Naive thymus-derived CD4-positive, alpha-beta T cell (primary cell): Measurements from ENCODE around the gene NYNRIN. TPM values are rescaled to one million over a fixed set of nuclear protein-coding genes. Genes with fewer than 3 reads are reported as not detected.

Source experiments
- ATAC-seq: fragments of 150-1000 bp; cut with Tn5 transposase; 2 replicates; pipeline ENCODE4 v1.10.0; 2021; ENCODE audit warnings: mild to moderate bottlenecking, moderate library complexity
- CTCF ChIA-PET: fragments of 350-600 bp; sonication (Branson Sonifier 250); formaldehyde crosslinking; loops from one replicate; lab custom pipeline; 2021; ENCODE audit warnings: antibody characterized with exemption; lab: Charles Lee
- POLR2A ChIA-PET: fragments of 350-600 bp; sonication (Branson Sonifier 250); formaldehyde crosslinking; loops from one replicate; lab custom pipeline; 2021; ENCODE audit warnings: antibody characterized with exemption, inconsistent platforms; lab: Charles Lee
- DNase-seq, 9 donors: peaks; one replicate each; pipeline versions ENCODE4 v3.0.0 to v3.0.0-alpha.2; 2020 to 2022; ENCODE audit warnings: mixed read lengths in 1 of 9
- H3K27ac ChIP-seq: one replicate; pipeline ENCODE4 v1.7.0; 2013; ENCODE audit warnings: mild to moderate bottlenecking, low read depth, low read length, moderate library complexity
- H3K27me3 ChIP-seq, 2 donors: one replicate each; pipeline ENCODE4 v1.7.0; 2013; ENCODE audit warnings: low read length in 2 of 2, mild to moderate bottlenecking in 2 of 2, moderate library complexity in 2 of 2; ENCODE audit not compliant: control insufficient read depth in 2 of 2, insufficient read depth in 2 of 2
- H3K36me3 ChIP-seq, 3 experiments: 1 replicate in 2 of 3; 2 replicates in 1 of 3; pipeline ENCODE4 v1.7.0; 2013; ENCODE audit warnings: low read length in 3 of 3, mild to moderate bottlenecking in 3 of 3, moderate library complexity in 1 of 3; ENCODE audit not compliant: insufficient read depth in 3 of 3, control insufficient read depth in 2 of 3
- H3K4me1 ChIP-seq, 2 donors: one replicate each; pipeline ENCODE4 v1.7.0; 2013; ENCODE audit warnings: low read length in 2 of 2, mild to moderate bottlenecking in 2 of 2, moderate library complexity in 1 of 2; ENCODE audit not compliant: control insufficient read depth in 2 of 2, insufficient read depth in 2 of 2
- H3K4me3 ChIP-seq: 2 replicates; pipeline ENCODE4 v1.7.0; 2013; ENCODE audit warnings: mild to moderate bottlenecking, low read length
- H3K9me3 ChIP-seq, 3 experiments: 1 replicate in 2 of 3; 2 replicates in 1 of 3; pipeline ENCODE4 v1.7.0; 2013; ENCODE audit warnings: low read length in 3 of 3; ENCODE audit not compliant: control insufficient read depth in 2 of 3
- H3K27ac Mint-ChIP-seq, 9 donors: one replicate each; pipeline ENCODE4 v1.8.0; 2020 to 2022; ENCODE audit warnings: mixed read lengths in 9 of 9, mild to moderate bottlenecking in 8 of 9, moderate library complexity in 5 of 9, inconsistent platforms in 2 of 9
- H3K27me3 Mint-ChIP-seq, 5 donors: one replicate each; pipeline ENCODE4 v1.8.0; 2021 to 2022; ENCODE audit warnings: mixed read lengths in 5 of 5, mild to moderate bottlenecking in 1 of 5
- H3K36me3 Mint-ChIP-seq, 5 donors: one replicate each; pipeline ENCODE4 v1.8.0; 2020 to 2022; ENCODE audit warnings: mixed read lengths in 5 of 5, mild to moderate bottlenecking in 3 of 5, inconsistent platforms in 1 of 5
- H3K4me1 Mint-ChIP-seq, 7 donors: one replicate each; pipeline ENCODE4 v1.8.0; 2020 to 2022; ENCODE audit warnings: mixed read lengths in 7 of 7, mild to moderate bottlenecking in 3 of 7, inconsistent platforms in 1 of 7
- H3K4me3 Mint-ChIP-seq, 10 donors: one replicate each; pipeline ENCODE4 v1.8.0; 2020 to 2022; ENCODE audit warnings: mild to moderate bottlenecking in 10 of 10, mixed read lengths in 10 of 10, moderate library complexity in 6 of 10, inconsistent platforms in 2 of 10
- H3K9me3 Mint-ChIP-seq, 11 donors: one replicate each; pipeline ENCODE4 v1.8.0; 2020 to 2022; ENCODE audit warnings: mixed read lengths in 11 of 11, mild to moderate bottlenecking in 4 of 11, inconsistent platforms in 1 of 11, moderate library complexity in 1 of 11
- intact Hi-C, 2 donors: fragments of 100-400 bp; cut with micrococcal nuclease; formaldehyde crosslinking; loops; one replicate each; pipeline ENCODE4 v1.15.1; 2023
- polyA plus RNA-seq, 2 donors: library from polyadenylated mRNA; unstranded; fragments of 300-500 nt; fragmentation: Illumina TruSeq; gene quantifications; one replicate each; pipeline ENCODE4 v1.2.3, GENCODE V29; 2021
- total RNA-seq, 6 experiments: library from RNA in 5 of 6; stranded (reverse) in 5 of 6; gene quantifications; 1 replicate in 5 of 6; 2 replicates in 1 of 6; pipeline ENCODE4 v1.2.3 and lab custom pipeline; 2021 to 2026

The NYNRIN gene
- total and polyA plus RNA-seq, 7 experiments from 2014 or later, result 0.08 to 1.3 (median 0.11) TPM; not detected in 2

DNA sequence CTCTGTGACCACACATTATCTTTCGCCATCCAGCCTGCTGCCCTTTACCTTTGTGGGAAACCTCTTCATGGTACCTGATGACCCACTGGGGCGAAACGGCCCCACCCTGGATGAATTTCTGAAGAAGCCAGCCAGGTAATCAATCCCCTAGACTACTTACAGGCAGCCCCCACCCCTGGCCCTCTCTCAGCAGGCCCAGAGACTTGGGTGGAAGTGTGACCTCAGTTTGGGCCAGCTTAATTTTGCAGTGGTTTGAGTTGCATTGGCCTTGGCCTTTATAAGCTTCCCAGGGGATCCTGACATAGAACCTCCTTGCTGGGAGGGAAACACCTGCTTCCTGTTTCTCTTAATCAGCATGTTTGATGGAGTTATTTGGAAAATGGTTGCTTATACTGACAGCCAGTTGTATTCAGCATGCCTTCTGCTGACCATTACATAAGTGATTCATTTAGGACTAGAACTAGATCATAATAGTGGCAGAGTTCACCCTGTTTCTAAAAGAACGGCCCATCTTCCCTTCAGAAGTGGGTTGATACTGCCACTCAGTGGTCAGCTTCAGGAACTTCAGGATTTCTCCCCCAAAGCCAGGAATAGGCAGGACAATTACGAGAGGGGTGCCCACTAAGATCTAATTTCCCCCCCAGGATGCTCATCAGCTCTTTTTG, 37.7 kb downstream of the NYNRIN start:
- Histone ChIP-seq H3K27me3 (no peaks in the 10 kb centered on the region), H3K4me3 (no peak overlapping the region), H3K27ac (peak overlapping the region; percentile 53), H3K36me3 (peaks cover 9 to 92% (median 17%) of the 10 kb centered on the region in 3 experiments), H3K4me1 (peaks cover 20 to 40% of the 10 kb centered on the region in 2 donors), H3K9me3 (no peaks in the 10 kb centered on the region)
- DNase-seq (peak in 5 of 9 donors; percentile 49 to 62 (median 52)), ATAC-seq (peak; percentile 69)
- peaks cover 4 to 60% (median 20%) of the 10 kb centered on the region in 5 donors for H3K36me3 Mint-ChIP-seq
- H3K27me3 Mint-ChIP-seq, result no peaks in the 10 kb centered on the region
- POLR2A ChIA-PET, result interaction anchor here (0.6 to 15.7 kb wide), 15 partner anchors 8 to 231 kb away, joined by 3 to 293 read pairs (median 3); partner anchors contain the start of genes ADCY4, RABGGTA, RIPK3 and TINF2
- peaks cover 0 to 2% (median 0%) of the 10 kb centered on the region in 11 donors for H3K9me3 Mint-ChIP-seq
- H3K4me1 Mint-ChIP-seq, result peaks cover 37 to 71% (median 63%) of the 10 kb centered on the region in 7 donors
- peak overlapping the region in 8 of 10 donors; percentile 39 to 77 (median 66) for H3K4me3 Mint-ChIP-seq
- intact Hi-C loops, result loop anchor here (1.0 to 10.0 kb wide), 3 partner anchors 71 to 882 kb away; partner anchors contain the start of genes THTPA (in 1 of the 2) and ZFHX2 (in 1 of the 2)
- CTCF ChIA-PET, result interaction anchor here (0.7 to 10.1 kb wide), 10 partner anchors 11 to 248 kb away, joined by 3 to 317 read pairs (median 4); partner anchors contain the start of genes ADCY4, CIDEB, DHRS1 and IPO4
- H3K27ac Mint-ChIP-seq, result peak overlapping the region in 8 of 9 donors; percentile 53 to 90 (median 80)

DNA sequence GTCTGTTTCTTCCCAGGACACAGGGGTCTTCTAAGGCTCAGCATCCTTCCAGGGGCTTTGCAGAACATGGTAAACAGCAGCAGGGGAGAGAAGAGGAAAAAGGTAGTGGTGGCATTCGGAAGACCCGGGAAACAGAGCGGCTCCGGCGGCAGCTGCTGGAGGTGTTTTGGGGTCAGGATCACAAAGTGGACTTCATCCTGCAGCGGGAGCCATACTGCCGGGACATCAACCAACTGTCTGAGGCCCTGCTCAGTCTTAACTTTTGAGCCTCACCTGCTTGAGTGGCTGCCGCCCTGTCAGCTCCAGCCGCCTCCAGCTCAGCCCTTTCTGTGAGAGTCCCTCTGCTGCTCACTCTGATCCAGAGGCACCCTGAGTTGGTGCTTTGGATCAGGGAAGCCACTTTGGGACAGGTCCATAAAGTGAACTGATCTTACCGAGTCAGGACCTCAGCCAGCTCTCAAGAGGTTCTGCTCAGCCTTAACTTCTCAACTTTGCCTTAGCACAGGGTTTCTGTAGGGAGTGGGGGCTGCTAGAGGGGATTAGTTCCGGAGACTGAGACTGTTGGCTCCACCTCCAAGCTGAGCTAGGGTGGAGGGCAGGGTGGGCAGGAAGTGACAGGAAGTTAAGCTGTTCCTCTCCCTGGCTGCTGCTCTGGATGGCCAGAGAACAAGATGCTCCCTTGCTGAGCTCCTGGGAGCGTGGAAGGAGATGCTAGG, 38.4 kb downstream of the NYNRIN start:
- intact Hi-C loops, result loop anchor here in 1 of 2 donors (10.0 kb wide), 1 partner anchor 882 kb away; the partner anchor contains the start of genes THTPA and ZFHX2
- H3K27ac ChIP-seq, result peak overlapping the region; percentile 53
- Mint-ChIP-seq H3K27me3 (no peaks in the 10 kb centered on the region), H3K4me3 (peak overlapping the region in 9 of 10 donors; percentile 39 to 77 (median 68)), H3K9me3 (peaks cover 0 to 2% (median 0%) of the 10 kb centered on the region in 11 donors), H3K36me3 (peaks cover 4 to 60% (median 17%) of the 10 kb centered on the region in 5 donors), H3K4me1 (peaks cover 30 to 72% (median 63%) of the 10 kb centered on the region in 7 donors), H3K27ac (peak overlapping the region; percentile 52 to 90 (median 82))
- H3K36me3 ChIP-seq, result peaks cover 9 to 87% (median 17%) of the 10 kb centered on the region in 3 experiments
- H3K4me1 ChIP-seq, result peaks cover 24 to 38% of the 10 kb centered on the region in 2 donors
- ChIA-PET POLR2A (interaction anchor here (0.7 to 15.7 kb wide), 13 partner anchors 7 to 229 kb away, joined by 3 to 293 read pairs (median 3); partner anchors contain the start of genes ADCY4, KHNYN, RABGGTA and RIPK3), CTCF (interaction anchor here (0.7 to 10.1 kb wide), 10 partner anchors 12 to 249 kb away, joined by 3 to 317 read pairs (median 4); partner anchors contain the start of genes ADCY4, CIDEB, DHRS1 and IPO4)
- H3K4me3 ChIP-seq, result no peak overlapping the region
- DNase-seq (peak in 3 of 9 donors; percentile 19 to 23 (median 22)), ATAC-seq (no peak)
- H3K9me3 ChIP-seq, result no peaks in the 10 kb centered on the region
- no peaks in the 10 kb centered on the region for H3K27me3 ChIP-seq

DNA sequence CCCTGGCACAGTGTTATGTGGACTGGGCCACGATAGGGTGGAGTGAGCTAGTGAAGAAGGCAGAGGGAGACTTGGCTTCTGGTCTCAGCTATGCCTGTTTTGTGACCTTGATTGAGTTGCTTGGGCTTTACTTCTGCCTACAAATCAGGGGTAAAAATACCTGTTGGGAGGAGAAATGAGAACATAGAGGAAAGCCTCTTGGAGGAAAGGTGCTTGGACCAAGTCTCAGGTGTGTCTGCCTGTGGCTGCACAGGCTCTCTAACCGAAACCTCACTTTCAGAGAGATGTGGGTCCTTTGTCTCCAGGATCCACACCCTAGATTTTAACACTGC, 38.9 kb downstream of the NYNRIN start:
- peak overlapping the region in 8 of 9 donors; percentile 52 to 86 (median 74) for H3K27ac Mint-ChIP-seq

DNA sequence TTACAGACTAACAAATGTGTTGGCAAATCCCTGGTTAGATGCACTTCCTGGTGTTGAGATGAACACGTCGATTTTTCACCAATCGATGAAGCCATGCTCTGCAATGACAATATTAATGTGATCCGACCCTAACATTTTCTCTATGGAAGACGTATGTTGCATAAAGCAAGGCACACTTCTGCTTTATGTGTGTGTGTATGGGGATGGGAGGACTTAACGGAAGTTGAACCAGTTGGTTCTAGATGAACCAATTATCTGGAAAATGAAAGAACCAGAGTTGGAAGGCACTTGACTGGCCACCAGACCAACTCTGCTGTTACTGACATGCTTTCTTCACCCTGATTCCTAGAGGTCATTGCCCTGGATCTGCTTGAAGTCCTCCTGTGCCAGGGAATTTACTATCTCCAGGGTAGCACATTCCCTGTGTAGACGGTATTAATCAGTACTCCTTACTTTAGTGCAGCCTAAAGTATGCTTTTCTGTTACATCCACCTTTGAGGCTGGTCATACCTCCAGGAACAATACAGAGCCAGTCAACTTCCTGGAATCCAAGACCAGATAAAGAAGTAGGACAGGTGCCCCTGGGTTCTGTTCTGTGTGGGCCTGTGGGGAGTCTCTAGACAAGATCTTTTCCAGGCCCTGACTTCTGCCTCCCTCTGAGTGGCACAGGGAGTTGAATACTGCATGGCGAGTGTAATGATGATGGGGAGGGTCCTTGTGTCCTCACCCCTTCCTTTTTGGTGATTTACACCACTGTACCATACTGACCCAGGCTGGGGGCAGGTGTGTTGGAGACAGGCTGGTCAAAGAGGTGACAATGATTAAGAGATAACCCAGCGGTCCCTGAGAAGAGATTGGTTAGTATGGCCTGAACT, 39.7 kb downstream of the NYNRIN start:
- peaks cover 0 to 55% (median 13%) of the 10 kb centered on the region in 5 donors for H3K36me3 Mint-ChIP-seq

More for the DNA sequence above, 38.9 kb downstream of the NYNRIN start:
- Mint-ChIP-seq H3K27me3 (peaks cover 0 to 3% (median 0%) of the 10 kb centered on the region in 5 donors), H3K9me3 (peaks cover 0 to 2% (median 0%) of the 10 kb centered on the region in 11 donors), H3K4me3 (peak overlapping the region in 8 of 10 donors; percentile 22 to 69 (median 56)), H3K4me1 (peaks cover 30 to 75% (median 67%) of the 10 kb centered on the region in 7 donors), H3K36me3 (peaks cover 4 to 60% (median 17%) of the 10 kb centered on the region in 5 donors)
- Histone ChIP-seq H3K27me3 (no peaks in the 10 kb centered on the region), H3K36me3 (peaks cover 9 to 84% (median 17%) of the 10 kb centered on the region in 3 experiments), H3K9me3 (no peaks in the 10 kb centered on the region), H3K4me3 (no peak overlapping the region), H3K4me1 (peaks cover 24 to 38% of the 10 kb centered on the region in 2 donors), H3K27ac (peak overlapping the region; percentile 53)
- ChIA-PET POLR2A (interaction anchor here (0.7 to 15.7 kb wide), 9 partner anchors 8 to 195 kb away, joined by 3 to 293 read pairs (median 4); partner anchors contain the start of genes ADCY4, KHNYN, RABGGTA and RIPK3), CTCF (interaction anchor here (1.4 to 10.1 kb wide), 3 partner anchors 103 to 195 kb away, joined by 4 to 317 read pairs (median 10); partner anchors contain the start of genes ADCY4, RIPK3 and TINF2)
- DNase-seq (no peak), ATAC-seq (no peak)
- intact Hi-C loops, result loop anchor here in 1 of 2 donors (10.0 kb wide), 1 partner anchor 883 kb away; the partner anchor contains the start of genes THTPA and ZFHX2

DNA sequence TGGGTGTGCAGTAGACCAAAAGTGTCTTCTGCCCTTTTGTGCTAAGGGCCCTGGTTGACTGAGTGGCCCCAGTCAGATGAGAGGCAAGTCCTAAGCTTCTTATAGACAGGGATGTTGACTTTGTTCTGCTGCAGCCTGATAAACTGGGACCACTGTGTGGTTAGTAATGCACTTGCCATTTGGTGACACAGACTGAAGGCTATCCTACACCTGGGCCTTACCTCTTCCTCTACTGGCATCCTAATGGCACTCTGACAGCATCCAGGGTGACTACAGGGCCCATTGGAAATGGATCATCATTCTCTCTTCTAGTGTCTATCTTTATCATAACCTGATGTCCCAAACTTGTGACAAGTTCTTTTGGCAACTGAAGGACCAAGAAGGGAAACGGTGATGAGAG, 40.5 kb downstream of the NYNRIN start:
- Mint-ChIP-seq H3K4me1 (peaks cover 37 to 77% (median 72%) of the 10 kb centered on the region in 7 donors), H3K27ac (peak overlapping the region in 8 of 9 donors; percentile 29 to 81 (median 59)), H3K4me3 (peak overlapping the region in 2 of 10 donors; percentile 12 to 33), H3K36me3 (peaks cover 0 to 52% (median 13%) of the 10 kb centered on the region in 5 donors), H3K9me3 (peaks cover 0 to 6% (median 0%) of the 10 kb centered on the region in 11 donors), H3K27me3 (peaks cover 0 to 3% (median 0%) of the 10 kb centered on the region in 5 donors)
- H3K4me1 ChIP-seq, result peaks cover 30 to 44% of the 10 kb centered on the region in 2 donors
- H3K27ac ChIP-seq, result no peak overlapping the region
- ATAC-seq (no peak), DNase-seq (no peak)
- H3K9me3 ChIP-seq, result no peaks in the 10 kb centered on the region
- intact Hi-C loops, result loop anchor here in 1 of 2 donors (10.0 kb wide), 1 partner anchor 884 kb away; the partner anchor contains the start of genes THTPA and ZFHX2
- peaks cover 9 to 70% (median 12%) of the 10 kb centered on the region in 3 experiments for H3K36me3 ChIP-seq
- no peak overlapping the region for H3K4me3 ChIP-seq
- ChIA-PET POLR2A (interaction anchor here (4.7 to 5.3 kb wide), 2 partner anchors 9 to 106 kb away, joined by 25 to 105 read pairs; partner anchors contain the start of genes CBLN3 and KHNYN), CTCF (interaction anchor here (3.1 to 10.1 kb wide), 2 partner anchors 105 to 106 kb away, joined by 13 to 317 read pairs; partner anchors contain the start of genes ADCY4 and RIPK3)
- H3K27me3 ChIP-seq, result no peaks in the 10 kb centered on the region

More for the DNA sequence above, 39.7 kb downstream of the NYNRIN start:
- Histone ChIP-seq H3K4me3 (no peak overlapping the region), H3K9me3 (no peaks in the 10 kb centered on the region), H3K27me3 (no peaks in the 10 kb centered on the region), H3K36me3 (peaks cover 9 to 77% (median 12%) of the 10 kb centered on the region in 3 experiments), H3K27ac (peak overlapping the region; percentile 43), H3K4me1 (peaks cover 29 to 42% of the 10 kb centered on the region in 2 donors)
- peak overlapping the region in 8 of 9 donors; percentile 35 to 86 (median 52) for H3K27ac Mint-ChIP-seq
- DNase-seq (no peak), ATAC-seq (no peak)
- POLR2A ChIA-PET, result interaction anchor here (0.7 to 15.7 kb wide), 3 partner anchors 9 to 106 kb away, joined by 3 to 293 read pairs (median 25); partner anchors contain the start of genes ADCY4, KHNYN and RIPK3
- CTCF ChIA-PET, result interaction anchor here (1.4 to 10.1 kb wide), 3 partner anchors 104 to 196 kb away, joined by 4 to 317 read pairs (median 10); partner anchors contain the start of genes ADCY4, RIPK3 and TINF2
- peak overlapping the region in 4 of 10 donors; percentile 6 to 69 (median 30) for H3K4me3 Mint-ChIP-seq
- H3K4me1 Mint-ChIP-seq, result peaks cover 34 to 75% (median 70%) of the 10 kb centered on the region in 7 donors
- H3K27me3 Mint-ChIP-seq, result peaks cover 0 to 3% (median 0%) of the 10 kb centered on the region in 5 donors
- intact Hi-C loops, result loop anchor here in 1 of 2 donors (10.0 kb wide), 1 partner anchor 884 kb away; the partner anchor contains the start of genes THTPA and ZFHX2
- H3K9me3 Mint-ChIP-seq, result peaks cover 0 to 4% (median 0%) of the 10 kb centered on the region in 11 donors
